Upper lobe of right lung (tissue), 1 donor: Measurements from ENCODE around the gene MEIS2. TPM values are rescaled to one million over a fixed set of nuclear protein-coding genes. Genes with fewer than 3 reads are reported as not detected.
A peak's percentile ranks its signal among the peaks of the same experiment; 100 is the strongest.

Source experiments
- ATAC-seq: fragments of 200-7000 bp; cut with Tn5 transposase; one replicate; pipeline ENCODE4 v1.9.1; 2020; ENCODE audit warnings: mild to moderate bottlenecking, moderate library complexity
- DNase-seq: peaks from one replicate; pipeline ENCODE4 v3.0.0-alpha.2; 2020
- H3K27ac ChIP-seq: fragments of 200-600 bp; one replicate; pipeline ENCODE4 v1.8.0; 2022
- H3K27me3 ChIP-seq: fragments of 200-600 bp; one replicate; pipeline ENCODE4 v1.8.0; 2022; ENCODE audit warnings: mild to moderate bottlenecking
- H3K36me3 ChIP-seq: fragments of 200-600 bp; one replicate; pipeline ENCODE4 v1.8.0; 2022
- H3K4me1 ChIP-seq: fragments of 200-600 bp; one replicate; pipeline ENCODE4 v1.8.0; 2022
- H3K4me3 ChIP-seq: fragments of 200-600 bp; one replicate; pipeline ENCODE4 v1.8.0; 2022; ENCODE audit warnings: mild to moderate bottlenecking
- H3K9me3 ChIP-seq: fragments of 200-600 bp; one replicate; pipeline ENCODE4 v1.8.0; 2022
- intact Hi-C: fragments of 100-400 bp; cut with DNase I; formaldehyde crosslinking; loops from one replicate; pipeline ENCODE4 v1.11.0; 2022
- total RNA-seq: library from RNA; stranded (reverse); fragmentation: NEBNext Ultra II Directional; extraction: Animal tissue kit (Norgen Biotek cat#: 25700); gene quantifications from one replicate; pipeline ENCODE4 v1.2.1, GENCODE V29; 2021
- TF ChIP-seq, protein P1 (sequence below): fragments of 200-600 bp; IDR thresholded peaks from one replicate; pipeline ENCODE4 v1.8.0; 2022; ENCODE audit warnings: antibody characterized with exemption
- donor health status: DM: no; HTN: yes; CAD: no; lungs with severe emphysema.

Gene MEIS2
- total RNA-seq, 1 donor from 2014 or later: 26.7 TPM

GRCh38 chr15:37134699-37135131 lies 34.4 kb upstream of the MEIS2 start:
- no peaks in the 10 kb centered on the region for H3K4me1 ChIP-seq
- no peaks in the 10 kb centered on the region for H3K36me3 ChIP-seq
- peaks cover 6% of the 10 kb centered on the region for H3K27me3 ChIP-seq
- intact Hi-C loops: loop anchor here (10.0 kb wide), 1 partner anchor 250 kb away; no protein-coding TSS in a partner anchor
- ATAC-seq (peak; percentile 75), DNase-seq (no peak)
- TF ChIP-seq, protein P1, sequence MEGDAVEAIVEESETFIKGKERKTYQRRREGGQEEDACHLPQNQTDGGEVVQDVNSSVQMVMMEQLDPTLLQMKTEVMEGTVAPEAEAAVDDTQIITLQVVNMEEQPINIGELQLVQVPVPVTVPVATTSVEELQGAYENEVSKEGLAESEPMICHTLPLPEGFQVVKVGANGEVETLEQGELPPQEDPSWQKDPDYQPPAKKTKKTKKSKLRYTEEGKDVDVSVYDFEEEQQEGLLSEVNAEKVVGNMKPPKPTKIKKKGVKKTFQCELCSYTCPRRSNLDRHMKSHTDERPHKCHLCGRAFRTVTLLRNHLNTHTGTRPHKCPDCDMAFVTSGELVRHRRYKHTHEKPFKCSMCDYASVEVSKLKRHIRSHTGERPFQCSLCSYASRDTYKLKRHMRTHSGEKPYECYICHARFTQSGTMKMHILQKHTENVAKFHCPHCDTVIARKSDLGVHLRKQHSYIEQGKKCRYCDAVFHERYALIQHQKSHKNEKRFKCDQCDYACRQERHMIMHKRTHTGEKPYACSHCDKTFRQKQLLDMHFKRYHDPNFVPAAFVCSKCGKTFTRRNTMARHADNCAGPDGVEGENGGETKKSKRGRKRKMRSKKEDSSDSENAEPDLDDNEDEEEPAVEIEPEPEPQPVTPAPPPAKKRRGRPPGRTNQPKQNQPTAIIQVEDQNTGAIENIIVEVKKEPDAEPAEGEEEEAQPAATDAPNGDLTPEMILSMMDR: peak; percentile 77
- H3K27ac ChIP-seq: no peak overlapping the region
- H3K9me3 ChIP-seq: no peaks in the 10 kb centered on the region
- no peak overlapping the region for H3K4me3 ChIP-seq

- Histone ChIP-seq H3K9me3 (no peaks in the 10 kb centered on the region), H3K4me1 (no peaks in the 10 kb centered on the region), H3K36me3 (no peaks in the 10 kb centered on the region), H3K27me3 (peaks cover 2% of the 10 kb centered on the region), H3K4me3 (no peak overlapping the region), H3K27ac (no peak overlapping the region)
- TF ChIP-seq, protein P1: no peak
- no peak for DNase-seq
- no peak for ATAC-seq
- intact Hi-C loops: loop anchor here (10.0 kb wide), 1 partner anchor 249 kb away; no protein-coding TSS in a partner anchor
Observed at GRCh38 chr15:37134244-37134643, 33.9 kb upstream of the MEIS2 start.

DNA sequence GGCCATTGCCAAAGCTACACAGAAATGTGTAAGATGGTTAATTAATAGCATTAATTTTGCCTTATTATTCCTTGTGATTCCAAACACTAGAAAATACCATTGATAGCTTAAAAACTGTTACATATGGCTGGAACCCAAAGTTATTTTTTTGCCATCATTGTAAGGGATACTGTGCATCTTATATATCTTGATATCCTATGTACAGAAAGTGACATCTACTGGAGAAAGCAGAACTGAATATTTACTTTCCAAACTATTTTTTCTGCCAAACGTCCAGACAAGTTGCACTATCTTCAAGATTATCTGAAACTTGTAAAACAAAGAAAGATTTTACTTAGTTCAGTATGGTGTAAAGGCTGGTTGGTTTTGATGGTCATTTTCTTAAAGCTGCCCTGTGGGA lies 33.3 kb upstream of the MEIS2 start:
- no peaks in the 10 kb centered on the region for H3K36me3 ChIP-seq
- H3K4me3 ChIP-seq: no peak overlapping the region
- DNase-seq (no peak), ATAC-seq (no peak)
- no peaks in the 10 kb centered on the region for H3K9me3 ChIP-seq
- no peaks in the 10 kb centered on the region for H3K4me1 ChIP-seq
- intact Hi-C loops: loop anchor here (10.0 kb wide), 1 partner anchor 249 kb away; no protein-coding TSS in a partner anchor
- TF ChIP-seq, protein P1: peak; percentile 31
- no peaks in the 10 kb centered on the region for H3K27me3 ChIP-seq
- no peak overlapping the region for H3K27ac ChIP-seq

DNA sequence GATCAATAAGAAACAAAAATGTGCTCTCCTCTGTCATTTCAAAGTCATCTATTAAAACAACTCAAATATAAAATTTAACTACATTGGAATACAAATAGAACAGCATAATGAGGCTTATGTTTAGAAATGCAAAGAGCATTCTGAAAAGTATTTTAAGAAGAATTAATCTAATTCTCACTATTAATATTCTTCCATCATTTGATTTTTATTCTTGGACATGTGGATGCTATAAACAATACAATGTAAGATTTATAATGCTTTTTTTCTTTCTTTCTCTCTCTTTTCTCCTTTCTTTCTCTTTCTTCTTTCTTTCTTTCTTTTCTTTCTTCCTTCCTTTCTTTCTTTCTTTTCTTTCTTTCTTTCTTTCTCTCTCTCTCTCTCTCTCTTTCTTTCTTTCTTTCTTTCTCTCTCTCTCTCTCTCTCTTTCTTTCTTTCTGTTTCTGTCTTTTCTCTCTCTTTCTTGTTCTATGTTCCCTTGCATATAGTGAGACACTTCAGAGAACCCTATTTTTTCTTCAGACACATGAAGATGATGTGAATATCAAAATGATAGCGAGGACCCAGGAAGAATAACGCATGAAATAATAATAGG lies 32.6 kb upstream of the MEIS2 start:
- Histone ChIP-seq H3K4me1 (no peaks in the 10 kb centered on the region), H3K27me3 (no peaks in the 10 kb centered on the region), H3K4me3 (no peak overlapping the region), H3K36me3 (no peaks in the 10 kb centered on the region), H3K27ac (no peak overlapping the region), H3K9me3 (no peaks in the 10 kb centered on the region)
- DNase-seq: no peak
- intact Hi-C loops: loop anchor here (10.0 kb wide), 1 partner anchor 248 kb away; no protein-coding TSS in a partner anchor
- TF ChIP-seq, protein P1: no peak
- ATAC-seq: no peak

DNA sequence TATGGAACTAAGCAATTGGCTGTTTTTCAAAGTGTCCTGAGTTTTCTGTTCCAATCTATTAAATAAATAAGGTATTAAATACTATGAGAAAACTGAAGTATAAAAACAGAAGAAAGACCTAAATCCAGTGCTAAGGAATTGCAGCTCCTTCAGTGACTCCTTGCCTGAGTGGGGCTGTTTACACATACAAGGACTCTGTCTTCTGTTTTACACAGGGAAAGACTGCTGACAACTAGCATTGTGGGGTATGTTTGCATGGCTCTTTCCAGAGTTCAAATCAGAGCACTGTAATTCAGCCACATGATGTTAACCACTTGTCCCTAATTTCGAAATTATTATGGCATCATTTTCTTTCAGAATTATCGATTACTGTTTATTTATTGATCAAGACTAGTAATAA lies 31.3 kb upstream of the MEIS2 start:
- TF ChIP-seq, protein P1: no peak
- ATAC-seq (no peak), DNase-seq (no peak)
- H3K27ac ChIP-seq: no peak overlapping the region
- H3K9me3 ChIP-seq: no peaks in the 10 kb centered on the region
- no peak overlapping the region for H3K4me3 ChIP-seq
- H3K4me1 ChIP-seq: no peaks in the 10 kb centered on the region
- intact Hi-C loops: loop anchor here (10.0 kb wide), 1 partner anchor 247 kb away; no protein-coding TSS in a partner anchor
- H3K27me3 ChIP-seq: no peaks in the 10 kb centered on the region
- no peaks in the 10 kb centered on the region for H3K36me3 ChIP-seq
